HepG2 (cell line): ENCODE measurements around the gene CEP97. TPM values are rescaled to one million over a fixed set of nuclear protein-coding genes. Genes with fewer than 3 reads are reported as not detected.

Source experiments
- ATAC-seq: fragments of 200-7000 bp; cut with Tn5 transposase; 3 replicates; pipeline ENCODE4 v1.9.1; 2020; ENCODE audit warnings: mild to moderate bottlenecking, moderate library complexity
- BruUV-seq: library from RNA; stranded (reverse); fragments of 400-500 nt; replicated peaks from 2 replicates; lab custom pipeline; 2021; lab: Mats Ljungman, UMichigan
- CTCF ChIA-PET: fragments of 300-600 bp; formaldehyde crosslinking; extraction: SDS; loops from one replicate; lab custom pipeline; 2021; ENCODE audit warnings: low total read pairs, inconsistent platforms, low intra/inter-chr PET ratio; lab: Yijun Ruan, JAX
- POLR2A ChIA-PET: fragments of 350-600 bp; sonication (Branson Sonifier 250); formaldehyde crosslinking; loops from one replicate; lab custom pipeline; 2020; ENCODE audit warnings: antibody characterized with exemption, inconsistent platforms; lab: Yijun Ruan, JAX
- DNase-seq: peaks from one replicate; pipeline ENCODE4 v3.0.0-alpha.2; 2015; ENCODE audit warnings: low spot score
- FAIRE-seq: peaks from 3 replicates; lab custom pipeline; 2011; peaks lifted over from hg19 to GRCh38; lab: Jason Lieb, UNC
- H2AFZ ChIP-seq: one replicate; pipeline ENCODE4 v1.6.1; 2011; ENCODE audit warnings: low read length, inconsistent platforms
- H3K27ac ChIP-seq: fragments of 300-600 bp; 3 replicates; pipeline ENCODE4 v1.8.0; 2011; ENCODE audit warnings: mixed run types, mild to moderate bottlenecking, mixed read lengths, low read length, inconsistent platforms; ENCODE audit not compliant: insufficient read depth; ENCODE audit errors: extremely low read length
- H3K27me3 ChIP-seq, 2 experiments: fragments of 200-600 bp in 1 of 2; 2 replicates in 1 of 2; 3 replicates in 1 of 2; pipeline versions ENCODE4 v1.6.0 to v1.8.0; 2011; ENCODE audit warnings: low read length in 2 of 2, mild to moderate bottlenecking in 2 of 2, moderate library complexity in 2 of 2, inconsistent platforms in 1 of 2; ENCODE audit not compliant: insufficient read depth in 2 of 2, control insufficient read depth in 1 of 2
- H3K36me3 ChIP-seq, 2 experiments: fragments of 200-600 bp in 1 of 2; replicated peaks in 1 of 2; 2 replicates in 1 of 2; 3 replicates in 1 of 2; pipeline versions ENCODE4 v1.5.1 to v1.8.0; 2011; ENCODE audit warnings: low read length in 2 of 2, inconsistent platforms in 1 of 2; ENCODE audit not compliant: insufficient read depth in 2 of 2, control insufficient read depth in 1 of 2
- H3K4me1 ChIP-seq: 2 replicates; pipeline ENCODE4 v1.5.1; 2012; ENCODE audit warnings: low read length, inconsistent platforms; ENCODE audit not compliant: insufficient read depth
- H3K4me2 ChIP-seq: 2 replicates; pipeline ENCODE4 v1.6.0; 2011; ENCODE audit warnings: low read depth, low read length, inconsistent platforms
- H3K4me3 ChIP-seq, 3 experiments: fragments of 200-600 bp in 1 of 3; sonication (generic), shearing (Covaris generic) in 1 of 3; replicated peaks in 1 of 3; 2 replicates each; pipeline ENCODE4 v1.5.1; 2011 to 2016; ENCODE audit warnings: low read length in 3 of 3, inconsistent platforms in 2 of 3, low read depth in 2 of 3, mild to moderate bottlenecking in 2 of 3, control low read depth in 1 of 3, mixed read lengths in 1 of 3; ENCODE audit not compliant: insufficient read depth in 1 of 3
- H3K79me2 ChIP-seq: one replicate; pipeline ENCODE4 v1.6.1; 2011; ENCODE audit warnings: low read length, inconsistent platforms; ENCODE audit not compliant: insufficient read depth
- H3K9ac ChIP-seq: 2 replicates; pipeline ENCODE4 v1.6.0; 2011; ENCODE audit warnings: mild to moderate bottlenecking, low read depth, low read length, inconsistent platforms; ENCODE audit not compliant: insufficient read depth
- H3K9me3 ChIP-seq: 2 replicates; pipeline ENCODE4 v1.5.1; 2012; ENCODE audit warnings: mild to moderate bottlenecking, low read length
- H4K20me1 ChIP-seq: 2 replicates; pipeline ENCODE4 v1.6.0; 2011; ENCODE audit warnings: inconsistent platforms, mild to moderate bottlenecking, low read length, moderate library complexity; ENCODE audit not compliant: insufficient read depth
- ATAD3A ChIP-seq: sonication (generic); formaldehyde crosslinking; IDR thresholded peaks from 2 replicates; pipeline ENCODE4 v1.4.0; 2020; ENCODE audit warnings: missing genetic modification reagents
- FOSL1 ChIP-seq: sonication (generic); formaldehyde crosslinking; IDR thresholded peaks from 2 replicates; pipeline ENCODE4 v1.9.0; 2021; ENCODE audit warnings: missing genetic modification reagents, borderline replicate concordance
- MAFF ChIP-seq: IDR thresholded peaks from 2 replicates; pipeline ENCODE4 v1.6.1; 2011; ENCODE audit warnings: low read depth, low read length, improper control_type of control experiment
- PRPF4 ChIP-seq: fragments of 200-400 bp; formaldehyde crosslinking; IDR thresholded peaks from 2 replicates; pipeline ENCODE4 v1.6.1; 2016; ENCODE audit warnings: low read length, low read depth; ENCODE audit not compliant: poor library complexity, severe bottlenecking
- ZNF329 ChIP-seq: sonication (generic); formaldehyde crosslinking; IDR thresholded peaks from 2 replicates; pipeline ENCODE4 v1.9.0; 2021; ENCODE audit warnings: low read depth, mild to moderate bottlenecking, missing genetic modification reagents
- ZNF550 ChIP-seq: sonication (generic); formaldehyde crosslinking; IDR thresholded peaks from 2 replicates; pipeline ENCODE4 v1.4.0; 2020; ENCODE audit warnings: mild to moderate bottlenecking, missing genetic modification reagents, borderline replicate concordance
- ZNF878 ChIP-seq: sonication (generic); formaldehyde crosslinking; IDR thresholded peaks from 2 replicates; pipeline ENCODE4 v1.8.1; 2023; ENCODE audit warnings: mild to moderate bottlenecking, missing genetic modification reagents, moderate library complexity
- WGBS: methylation state at CpG from one replicate; pipeline ENCODE4 v1.1.6; 2017; ENCODE audit warnings: low lambda C conversion rate; 5-methylcytosine and 5-hydroxymethylcytosine counted together
- in situ Hi-C: cut with HindIII; loops from 2 replicates; pipeline ENCODE4 v1.10.0; 2017; ENCODE audit warnings: low pct_unique_long_range_greater_than_20kb; ENCODE audit not compliant: extremely low pct_ligation_motif_present
- intact Hi-C: fragments of 100-400 bp; cut with micrococcal nuclease; formaldehyde crosslinking; loops from one replicate; pipeline ENCODE4 v1.10.0; 2022; ENCODE audit not compliant: unreplicated experiment
- polyA plus RNA-seq, 8 experiments: library from polyadenylated mRNA; depleted of rRNA in 3 of 8; stranded (reverse) in 7 of 8; unstranded in 1 of 8; fragments of >200 nt; fragmentation: Illumina TruSeq in 4 of 8; extraction: Trizol in 4 of 8; gene quantifications; 2 replicates each; pipeline versions ENCODE4 v1.2.1 to v1.2.3, GENCODE V29; 2011 to 2016; ENCODE audit warnings: low read depth in 4 of 8, missing spikeins in 1 of 8, mixed read lengths in 1 of 8; ENCODE audit not compliant: insufficient read depth in 1 of 8
- total RNA-seq, 5 experiments: library from RNA; depleted of rRNA; stranded (reverse); fragments of >200 nt; fragmentation: Illumina TruSeq; extraction: Trizol; gene quantifications; 2 replicates each; pipeline ENCODE4 v1.2.3, GENCODE V29; 2016; ENCODE audit warnings: low read depth in 1 of 5
- TF ChIP-seq, protein P1 (sequence below): sonication (generic); formaldehyde crosslinking; IDR thresholded peaks from 2 replicates; pipeline ENCODE4 v1.4.0; 2020; ENCODE audit warnings: mild to moderate bottlenecking, missing genetic modification reagents

The CEP97 gene
- total and polyA plus RNA-seq, 2 of the 13 experiments (the other 11 are each of a cell fraction or from before 2014, with no cell fraction given), result 0.99 to 6.5 TPM

DNA sequence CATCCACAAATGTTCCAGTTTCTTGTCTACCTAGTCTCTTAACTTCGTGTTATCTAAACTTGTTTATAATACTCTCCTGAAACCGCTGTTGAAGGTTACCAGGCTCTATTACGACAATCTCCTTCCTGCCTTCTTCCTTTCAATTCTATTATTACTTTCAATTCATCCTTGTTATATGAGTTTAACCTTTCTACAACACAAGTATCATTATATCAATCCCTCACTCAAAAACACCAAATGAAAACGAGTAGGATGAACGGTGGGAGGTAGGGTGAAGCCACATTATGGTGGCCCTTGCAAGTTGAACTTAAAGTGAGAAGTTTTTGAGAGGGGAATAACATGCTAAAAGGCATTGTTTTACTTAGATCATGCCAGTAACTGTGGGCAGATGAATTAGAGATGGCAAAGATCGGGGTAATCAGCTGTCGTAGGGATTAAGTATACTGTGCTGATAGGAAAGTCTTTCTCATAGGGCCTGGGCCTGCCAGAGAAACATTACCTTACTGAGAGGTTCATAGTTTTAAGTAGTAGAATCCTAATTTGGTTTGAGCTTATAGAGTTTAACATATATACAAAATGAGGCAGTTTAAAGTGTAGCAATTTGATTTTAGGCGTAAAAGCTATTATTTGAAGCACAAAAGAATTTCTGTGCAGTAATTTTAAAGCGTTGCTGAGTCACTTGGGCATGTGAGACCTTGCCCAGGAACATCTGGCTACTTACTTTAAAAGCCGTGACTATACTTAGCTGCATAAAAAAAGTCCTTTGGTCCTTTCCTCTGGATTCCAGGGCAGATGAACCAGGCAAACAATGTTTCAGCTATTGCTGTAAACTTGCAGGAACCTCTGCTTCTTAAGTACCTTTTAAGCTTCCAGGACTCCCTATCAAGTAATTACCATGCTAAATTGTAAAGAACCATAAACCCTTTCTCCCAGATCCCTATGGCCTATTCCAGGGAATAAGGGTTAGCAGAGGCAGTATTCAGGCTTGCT is 3.3 kb upstream of the CEP97 start:
- no peak for FAIRE-seq
- CTCF ChIA-PET, result no interaction called here

More for the DNA sequence above, 3.3 kb upstream of the CEP97 start:
- TF ChIP-seq ZNF329 (CRISPR knock-in tag) (no peak), ZNF550 (CRISPR knock-in tag) (no peak), MAFF (no peak), ZNF878 (CRISPR knock-in tag) (no peak), ATAD3A (no peak), FOSL1 (CRISPR knock-in tag) (no peak), PRPF4 (no peak)
- TF ChIP-seq, protein P1, sequence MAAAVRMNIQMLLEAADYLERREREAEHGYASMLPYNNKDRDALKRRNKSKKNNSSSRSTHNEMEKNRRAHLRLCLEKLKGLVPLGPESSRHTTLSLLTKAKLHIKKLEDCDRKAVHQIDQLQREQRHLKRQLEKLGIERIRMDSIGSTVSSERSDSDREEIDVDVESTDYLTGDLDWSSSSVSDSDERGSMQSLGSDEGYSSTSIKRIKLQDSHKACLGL (CRISPR knock-in tag), result no peak
- H3K4me2 ChIP-seq, result peak overlapping the region; percentile 45
- H3K4me1 ChIP-seq, result peaks cover 37% of the 10 kb centered on the region
- H3K9ac ChIP-seq, result peak overlapping the region; percentile 14; the same call in 1 of the 2 replicates
- no peak overlapping the region for H3K27ac ChIP-seq
- H3K79me2 ChIP-seq, result no peaks in the 10 kb centered on the region
- H3K4me3 ChIP-seq, result peak overlapping the region in 1 of 3 experiments; percentile 3; a peak in 2 of 6 replicates
- H3K36me3 ChIP-seq, result no peaks in the 10 kb centered on the region
- intact Hi-C loops (loop anchor here (5.0 kb wide), 1 partner anchor 56 kb away; the partner anchor contains the start of gene NXPE3), in situ Hi-C loops (no loop called here)
- no peaks in the 10 kb centered on the region for H4K20me1 ChIP-seq
- DNase-seq (no peak), ATAC-seq (no peak)
- H3K9me3 ChIP-seq, result no peaks in the 10 kb centered on the region
- POLR2A ChIA-PET, result interaction anchor here (2.4 kb wide), 1 partner anchor 36 kb away, joined by 6 read pairs; no protein-coding TSS in a partner anchor
- H2AFZ ChIP-seq, result peak overlapping the region; percentile 64
- no peaks in the 10 kb centered on the region; a peak in 1 of 5 replicates for H3K27me3 ChIP-seq
- BruUV-seq, result no TSS peak
- 25% methylated on average over 10 of the region's 10 CpGs for WGBS
